Glutamatergic neuron (in vitro differentiated cells): ENCODE data around the gene TTN. TPM values are rescaled to one million over a fixed set of nuclear protein-coding genes. Genes with fewer than 3 reads are reported as not detected.

ENCODE experiments used
- DNase-seq: peaks from one replicate; pipeline ENCODE4 v3.0.0; 2022
- H3K27ac Mint-ChIP-seq: one replicate; pipeline ENCODE4 v1.8.0; 2020; ENCODE audit warnings: mild to moderate bottlenecking, mixed read lengths, inconsistent platforms; ENCODE audit not compliant: unreplicated experiment
- H3K27me3 Mint-ChIP-seq: one replicate; pipeline ENCODE4 v1.8.0; 2020; ENCODE audit warnings: mild to moderate bottlenecking, moderate library complexity, mixed read lengths, inconsistent platforms; ENCODE audit not compliant: unreplicated experiment
- H3K36me3 Mint-ChIP-seq: one replicate; pipeline ENCODE4 v1.8.0; 2020; ENCODE audit warnings: mild to moderate bottlenecking, mixed read lengths, inconsistent platforms; ENCODE audit not compliant: unreplicated experiment
- H3K4me1 Mint-ChIP-seq: one replicate; pipeline ENCODE4 v1.8.0; 2020; ENCODE audit warnings: mild to moderate bottlenecking, low read depth, mixed read lengths, inconsistent platforms; ENCODE audit not compliant: unreplicated experiment
- H3K4me3 Mint-ChIP-seq: one replicate; pipeline ENCODE4 v1.8.0; 2020; ENCODE audit warnings: mild to moderate bottlenecking, mixed read lengths, inconsistent platforms; ENCODE audit not compliant: unreplicated experiment
- H3K9me3 Mint-ChIP-seq: one replicate; pipeline ENCODE4 v1.8.0; 2020; ENCODE audit warnings: mild to moderate bottlenecking, moderate library complexity, mixed read lengths, inconsistent platforms; ENCODE audit not compliant: unreplicated experiment
- CTCF ChIP-seq: fragments of 200-600 bp; sonication (generic); IDR thresholded peaks from one replicate; pipeline ENCODE4 v1.5.0; 2021; ENCODE audit not compliant: partially characterized antibody, unreplicated experiment
- total RNA-seq: library from RNA; stranded (reverse); fragmentation: NEBNext Ultra II Directional; extraction: Animal tissue kit (Norgen Biotek cat#: 25700); gene quantifications from one replicate; pipeline ENCODE4 v1.2.1, GENCODE V29; 2021; ENCODE audit not compliant: unreplicated experiment

TTN gene
- total RNA-seq, 1 donor from 2014 or later, result 0.34 TPM

- Mint-ChIP-seq H3K36me3 (no peaks in the 10 kb centered on the region), H3K9me3 (no peaks in the 10 kb centered on the region), H3K27ac (no peak overlapping the region), H3K27me3 (no peaks in the 10 kb centered on the region), H3K4me1 (no peaks in the 10 kb centered on the region), H3K4me3 (no peak overlapping the region)
- no peak for DNase-seq
- TF ChIP-seq CTCF, result no peak
Observed at GRCh38 chr2:178723786-178724346, 83.4 kb downstream of the TTN start.

DNA sequence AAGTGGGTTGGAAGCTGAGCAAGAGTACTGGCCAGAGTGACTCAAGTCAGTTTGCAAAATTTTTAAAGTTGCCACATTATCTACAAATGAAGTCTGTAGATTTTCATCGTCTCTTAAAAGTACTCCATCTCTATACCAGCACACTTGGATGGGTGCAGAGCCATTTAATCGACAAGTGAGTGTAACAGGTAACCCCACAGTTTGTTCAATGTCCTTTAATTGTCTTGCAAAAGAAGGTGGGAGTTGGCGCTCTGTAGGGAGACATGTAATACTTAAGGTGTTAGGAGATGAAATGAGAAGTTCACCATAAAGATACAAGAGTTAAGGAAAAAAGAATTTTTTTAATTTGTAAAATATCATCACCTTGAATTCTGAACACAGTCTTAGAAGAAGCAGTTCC is 84.9 kb downstream of the TTN start:
- Mint-ChIP-seq H3K9me3 (no peaks in the 10 kb centered on the region), H3K4me1 (no peaks in the 10 kb centered on the region), H3K27me3 (no peaks in the 10 kb centered on the region), H3K4me3 (no peak overlapping the region), H3K27ac (no peak overlapping the region), H3K36me3 (no peaks in the 10 kb centered on the region)
- no peak for DNase-seq
- no peak for TF ChIP-seq CTCF

GRCh38 chr2:178718988-178719387 is 88.2 kb downstream of the TTN start:
- no peak overlapping the region for H3K27ac Mint-ChIP-seq
- H3K4me3 Mint-ChIP-seq, result no peak overlapping the region
- no peak for DNase-seq
- H3K4me1 Mint-ChIP-seq, result no peaks in the 10 kb centered on the region
- no peak for TF ChIP-seq CTCF
- no peaks in the 10 kb centered on the region for H3K9me3 Mint-ChIP-seq
- no peaks in the 10 kb centered on the region for H3K36me3 Mint-ChIP-seq
- H3K27me3 Mint-ChIP-seq, result no peaks in the 10 kb centered on the region

- no peak for TF ChIP-seq CTCF
- Mint-ChIP-seq H3K4me3 (no peak overlapping the region), H3K36me3 (no peaks in the 10 kb centered on the region), H3K9me3 (no peaks in the 10 kb centered on the region), H3K27me3 (no peaks in the 10 kb centered on the region), H3K27ac (no peak overlapping the region), H3K4me1 (no peaks in the 10 kb centered on the region)
- no peak for DNase-seq
Observed at GRCh38 chr2:178718283-178718682, 88.9 kb downstream of the TTN start.

DNA sequence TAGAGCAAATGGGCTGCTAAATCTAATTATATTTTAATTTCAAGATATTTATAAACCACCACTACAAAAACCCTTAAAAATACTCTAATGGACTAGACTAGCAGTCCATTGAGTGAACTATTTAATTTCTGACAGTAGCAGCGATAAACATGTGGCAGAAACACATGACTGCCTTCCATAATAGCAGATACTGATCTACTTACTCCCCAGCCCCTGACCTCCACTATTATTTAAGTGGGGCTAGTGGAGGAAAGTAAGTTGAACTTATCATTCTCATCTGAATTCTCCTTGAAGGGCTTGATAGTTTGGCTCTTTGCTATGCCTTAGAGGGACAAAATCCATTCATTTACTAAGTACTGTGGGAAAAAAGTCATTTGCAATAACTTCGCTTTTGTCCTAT is 90.8 kb downstream of the TTN start:
- no peak for TF ChIP-seq CTCF
- Mint-ChIP-seq H3K36me3 (no peaks in the 10 kb centered on the region), H3K4me3 (no peak overlapping the region), H3K27me3 (no peaks in the 10 kb centered on the region), H3K27ac (no peak overlapping the region), H3K9me3 (no peaks in the 10 kb centered on the region), H3K4me1 (no peaks in the 10 kb centered on the region)
- DNase-seq, result no peak
